ENCODE data around the gene NINJ2. TPM values are rescaled to one million over a fixed set of nuclear protein-coding genes. Genes with fewer than 3 reads are reported as not detected.

NINJ2 gene
- total RNA-seq, 1 experiment from 2014 or later, result 0.24 TPM

GRCh38 chr12:681568-682256 lies 18.5 kb upstream of the NINJ2 start:
- no peak overlapping the region for H2BK15ac ChIP-seq (ENCODE audit: low read depth, low read length)
- H2BK5ac ChIP-seq (ENCODE audit: insufficient read length, low read length), result no peak overlapping the region
- H2BK20ac ChIP-seq (ENCODE audit: low read depth, low read length, poor library complexity, severe bottlenecking), result no peak overlapping the region
- H3K79me1 ChIP-seq (ENCODE audit: insufficient read depth, low read depth, low read length, poor library complexity, severe bottlenecking), result no peaks in the 10 kb centered on the region
- no peak overlapping the region for H3T11ph ChIP-seq (ENCODE audit: low read length)
- Mint-ChIP-seq H3K27ac (no peak overlapping the region; a peak in 1 of 7 replicates), H3K4me3 (no peak overlapping the region), H3K4me1 (peaks cover 0 to 7% of the 10 kb centered on the region in 2 experiments; a peak in 1 of 4 replicates), H3K27me3 (ENCODE audit: low read depth) (no peaks in the 10 kb centered on the region), H3K36me3 (ENCODE audit: insufficient read depth in 1 of 3, low read depth in 3 of 3) (no peaks in the 10 kb centered on the region; a peak in 1 of 7 replicates), H3K9me3 (no peaks in the 10 kb centered on the region)
- no peak overlapping the region for H4K8ac ChIP-seq (replicated peaks; ENCODE audit: insufficient read length, low read depth, low read length)
- no peaks in the 10 kb centered on the region for H3K27me3 ChIP-seq (ENCODE audit: insufficient read depth, low read length)
- H4K5ac ChIP-seq (ENCODE audit: insufficient read length, low read depth, low read length), result no peak overlapping the region
- H3K14ac ChIP-seq (ENCODE audit: insufficient read depth, low read length), result no peak overlapping the region
- H2AFZ ChIP-seq (ENCODE audit: low read length), result no peak overlapping the region
- H3K9ac ChIP-seq (ENCODE audit: extremely low read depth, insufficient read length, low read length), result no peak overlapping the region
- no peak overlapping the region for H3K4ac ChIP-seq (ENCODE audit: low read depth, low read length)
- H2BK12ac ChIP-seq (ENCODE audit: insufficient read length, low read depth, low read length), result no peak overlapping the region
- H3K56ac ChIP-seq (ENCODE audit: insufficient read length, low read depth, low read length), result no peak overlapping the region
- no peak overlapping the region for H3K18ac ChIP-seq (ENCODE audit: insufficient read length, low read depth, low read length)
- no peak overlapping the region for H2AK5ac ChIP-seq (ENCODE audit: insufficient read length, low read length)
- no peak overlapping the region for H2BK120ac ChIP-seq (ENCODE audit: low read depth, low read length, poor library complexity, severe bottlenecking)
- no peaks in the 10 kb centered on the region for H3K4me1 ChIP-seq (ENCODE audit: insufficient read depth, low read length)
- H4K20me1 ChIP-seq (ENCODE audit: control insufficient read depth, insufficient read depth, insufficient read length), result no peaks in the 10 kb centered on the region
- H3K23me2 ChIP-seq (ENCODE audit: insufficient read length, low read depth, low read length, poor library complexity, severe bottlenecking), result peaks cover 2% of the 10 kb centered on the region
- no peaks in the 10 kb centered on the region for H3K79me2 ChIP-seq (ENCODE audit: insufficient read depth, low read length)
- no peaks in the 10 kb centered on the region for H3K9me3 ChIP-seq (ENCODE audit: control insufficient read depth, low read depth, low read length)
- DNase-seq, result no peak
- no CpG with 5 or more reads among the region's 10 CpGs for WGBS (ENCODE audit: extremely low coverage, insufficient read length, low lambda C conversion rate)
- no peak overlapping the region for H3K27ac ChIP-seq (ENCODE audit: insufficient read length, low read depth, low read length)
- H4K91ac ChIP-seq (ENCODE audit: insufficient read length, low read depth, low read length), result no peak overlapping the region
- TF ChIP-seq CTCF (conservative IDR thresholded peaks at IDR 0.05), result no peak
- no peak overlapping the region for H3K23ac ChIP-seq (ENCODE audit: insufficient read length, low read depth, low read length)
- no peak overlapping the region for H3K4me2 ChIP-seq (ENCODE audit: insufficient read depth, insufficient read length, low read length)

All from H9 (cell line).